T-helper 1 cell (primary cell): Measurements from ENCODE around the gene KRAS.
A peak's percentile ranks its signal among the peaks of the same experiment; 100 is the strongest.

Experiments
- DNase-seq, 5 donors: peaks; one replicate each; pipeline ENCODE4 v3.0.0-alpha.2; 2012 to 2020

Gene KRAS

GRCh38 chr12:25254271-25254880 is 3.6 kb upstream of the KRAS start:
- DNase-seq, result no peak

DNA sequence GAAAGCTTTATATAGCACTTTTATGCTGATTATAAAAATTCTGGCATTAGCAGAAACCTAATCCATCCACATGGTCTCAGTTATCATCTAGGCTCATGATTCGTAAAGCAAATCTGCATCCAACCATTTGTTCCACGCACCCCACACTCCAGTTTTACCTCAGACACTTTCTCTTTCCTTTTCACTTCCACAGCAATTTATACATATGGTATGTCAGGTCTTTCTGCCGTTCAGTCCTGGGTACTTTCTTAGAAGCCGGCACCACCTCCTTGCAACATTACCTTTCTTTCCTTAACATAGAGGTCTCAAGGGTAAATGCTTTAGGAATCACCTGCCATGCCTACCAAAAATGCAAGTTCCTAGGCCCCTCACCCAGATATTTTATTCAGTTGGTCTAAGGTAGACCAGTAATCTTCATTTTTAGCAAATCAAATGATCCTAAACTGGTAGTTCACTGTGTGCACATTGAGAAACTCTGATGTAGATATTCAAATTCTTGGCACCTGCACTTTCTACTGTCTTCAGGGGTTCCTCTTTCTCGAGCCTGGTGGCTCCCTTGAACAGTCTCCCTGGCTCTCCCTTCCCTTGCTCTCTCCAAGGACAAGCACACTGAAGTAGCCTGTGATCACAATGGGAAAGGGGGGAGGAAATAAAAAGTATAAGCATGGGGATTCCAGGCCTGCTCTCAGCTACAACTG is 2.8 kb upstream of the KRAS start:
- no peak for DNase-seq

- DNase-seq, result no peak
Measured at GRCh38 chr12:25252946-25253345, 2.2 kb upstream of the KRAS start.

DNA sequence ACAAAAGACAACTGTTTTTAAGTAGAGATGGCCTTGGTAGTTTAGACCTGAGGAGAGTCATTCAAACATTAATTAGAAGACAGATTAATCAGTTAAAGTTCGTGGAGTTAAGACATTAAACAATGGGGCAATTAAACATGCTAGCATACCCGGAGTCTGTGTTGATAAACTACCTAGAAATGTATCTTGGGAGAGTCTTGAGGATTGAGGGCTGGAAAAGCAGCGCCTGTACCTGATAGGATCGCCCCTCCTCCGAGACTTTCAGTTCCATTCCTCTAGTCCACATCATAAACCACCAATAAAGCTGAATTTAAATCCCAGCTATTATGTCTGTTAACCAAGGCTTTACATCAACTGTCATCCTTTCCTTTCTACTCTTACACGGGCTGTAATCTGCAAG is 1.0 kb upstream of the KRAS start:
- no peak for DNase-seq

DNA sequence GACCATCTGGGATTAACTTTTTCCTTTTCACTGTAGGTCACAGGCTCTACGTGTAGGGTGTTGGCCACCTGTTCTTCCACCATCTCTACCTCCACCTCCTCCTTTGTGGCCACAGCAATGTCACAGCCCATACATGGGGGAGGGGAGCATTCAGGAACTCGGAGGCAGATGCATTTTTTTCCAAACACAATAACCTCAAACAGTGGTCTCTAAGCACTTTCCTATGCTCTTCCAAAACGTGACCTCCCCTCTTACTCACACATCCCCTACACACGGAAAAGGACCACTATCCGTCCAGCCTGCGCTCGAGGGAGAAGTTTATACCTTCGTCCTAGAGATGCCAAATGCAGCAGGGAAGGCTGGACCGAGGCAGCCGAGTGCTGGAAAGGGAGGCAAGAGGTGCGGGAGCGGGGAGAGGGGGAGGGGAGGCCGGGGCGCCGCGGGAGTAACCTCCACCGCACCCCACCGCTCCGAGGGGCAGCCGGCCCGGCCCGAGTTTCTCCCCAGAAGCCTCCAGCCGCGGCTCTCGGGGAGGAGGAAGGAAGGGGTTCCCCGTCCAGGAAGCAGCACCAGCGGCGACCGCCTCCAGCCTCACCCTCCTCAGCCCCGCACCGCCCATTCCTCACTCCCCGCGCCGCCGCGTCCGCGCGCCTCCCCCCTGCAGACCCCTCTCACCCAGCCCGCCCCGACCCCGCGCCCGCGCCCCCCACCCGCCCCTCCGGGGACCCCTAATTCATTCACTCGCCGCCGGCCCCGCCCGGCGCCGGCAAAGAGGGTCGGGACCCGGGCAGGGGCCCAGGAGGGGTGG is 594 bp downstream of the KRAS start:
- peak; percentile 34 to 48 (median 43) for DNase-seq

DNA sequence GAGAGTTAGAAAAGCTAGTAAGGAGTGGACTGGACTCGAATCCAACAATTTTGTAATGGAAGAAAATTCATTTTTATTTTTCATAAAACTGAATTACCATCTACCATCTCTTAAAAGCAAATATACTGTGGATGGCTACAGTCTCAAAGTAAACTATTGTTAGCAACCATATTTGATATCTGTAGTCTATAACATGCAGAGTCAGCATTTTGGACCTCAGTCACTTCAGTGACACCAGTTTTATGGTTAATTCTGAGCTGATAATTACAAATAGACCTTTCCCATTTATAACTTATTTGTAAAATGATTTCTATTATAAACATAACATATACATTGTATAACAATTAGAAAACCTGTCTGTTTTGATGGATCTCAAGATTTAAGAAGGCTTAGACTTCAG is 2.0 kb downstream of the KRAS start:
- no peak for DNase-seq

DNA sequence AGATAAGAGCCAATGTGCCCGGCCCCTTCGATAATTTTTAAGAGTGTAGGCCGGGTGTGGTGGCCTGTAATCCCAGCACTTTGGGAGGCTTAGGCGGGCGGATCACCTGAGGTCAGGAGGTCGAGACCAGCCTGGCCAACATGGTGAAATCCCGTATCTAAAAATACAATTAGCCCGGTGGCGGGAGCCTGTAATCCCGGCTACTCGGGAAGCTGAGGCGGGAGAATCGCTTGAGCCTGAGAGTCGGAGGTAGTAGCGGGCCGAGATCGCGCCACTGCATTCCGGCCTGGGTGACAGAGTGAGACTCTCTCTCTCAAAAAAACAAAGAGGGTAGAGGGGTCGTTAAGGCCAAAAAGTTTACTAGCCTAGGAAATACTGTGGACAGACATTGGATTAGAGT is 2.6 kb downstream of the KRAS start:
- DNase-seq, result no peak

DNA sequence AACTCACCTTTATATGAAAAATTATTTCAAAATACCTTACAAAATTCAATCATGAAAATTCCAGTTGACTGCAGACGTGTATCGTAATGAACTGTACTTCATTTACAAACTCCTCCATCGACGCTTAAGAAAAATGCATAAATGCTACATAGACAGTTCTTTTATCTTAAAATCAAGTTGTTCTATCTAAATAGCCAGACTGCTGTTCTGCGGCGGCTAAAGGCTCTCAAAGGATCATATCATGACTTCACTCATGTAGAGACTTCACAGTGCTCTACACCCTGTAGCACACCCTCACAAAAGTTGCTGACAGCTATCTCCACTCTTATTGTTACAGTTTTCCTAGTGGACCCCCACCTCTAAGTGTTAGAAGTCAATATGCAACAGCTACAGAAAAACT is 5.2 kb downstream of the KRAS start:
- DNase-seq, result no peak

GRCh38 chr12:25243680-25243990 is 7.1 kb downstream of the KRAS start:
- no peak for DNase-seq

- DNase-seq, result no peak
Measured at GRCh38 chr12:25242981-25243679, 7.6 kb downstream of the KRAS start.

GRCh38 chr12:25241167-25242020 is 9.3 kb downstream of the KRAS start:
- peak in 2 of 5 donors; percentile 14 to 49 for DNase-seq

DNA sequence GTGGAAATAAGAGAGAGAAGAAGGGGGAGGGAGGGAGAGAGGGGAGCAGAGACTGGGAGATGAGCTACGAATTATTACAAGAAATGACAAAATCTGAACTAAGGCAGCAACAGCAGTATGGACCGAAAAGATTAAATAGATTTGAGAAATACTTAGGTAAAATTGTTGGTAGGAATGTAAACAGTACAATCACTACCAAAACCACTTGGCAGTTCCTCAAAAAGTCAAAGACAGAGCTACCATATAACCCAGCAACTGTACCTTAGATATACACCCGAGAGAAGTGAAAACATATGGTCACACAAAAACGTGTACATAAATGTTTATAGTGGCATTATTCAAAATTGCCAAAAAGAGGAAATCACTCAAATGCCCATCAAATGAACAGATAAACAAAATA is 14.1 kb downstream of the KRAS start:
- no peak for DNase-seq

GRCh38 chr12:25236190-25236589 is 14.5 kb downstream of the KRAS start:
- no peak for DNase-seq

GRCh38 chr12:25213338-25213737 is 37.4 kb downstream of the KRAS start:
- DNase-seq, result no peak

DNA sequence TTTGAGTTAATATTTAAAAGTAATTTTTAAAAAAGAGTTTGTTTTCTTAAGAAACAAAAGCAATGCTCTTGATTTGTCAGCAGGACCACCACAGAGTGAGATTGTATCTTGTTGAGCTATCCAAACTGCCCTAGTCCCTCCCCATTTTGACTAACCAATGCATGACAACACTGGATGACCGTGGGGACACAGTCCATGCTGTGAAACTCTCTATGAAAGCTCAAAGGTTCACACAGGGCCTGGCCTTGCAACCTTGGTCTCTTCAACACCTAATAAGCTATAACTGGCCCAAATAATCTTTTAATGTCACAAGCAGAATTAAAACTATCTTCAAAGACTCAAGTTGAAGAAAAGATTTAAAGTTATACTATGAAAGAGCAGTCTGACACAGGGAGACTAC is 42.2 kb downstream of the KRAS start:
- DNase-seq, result no peak

- DNase-seq, result no peak
Measured at GRCh38 chr12:25207846-25208245, 42.9 kb downstream of the KRAS start.

DNA sequence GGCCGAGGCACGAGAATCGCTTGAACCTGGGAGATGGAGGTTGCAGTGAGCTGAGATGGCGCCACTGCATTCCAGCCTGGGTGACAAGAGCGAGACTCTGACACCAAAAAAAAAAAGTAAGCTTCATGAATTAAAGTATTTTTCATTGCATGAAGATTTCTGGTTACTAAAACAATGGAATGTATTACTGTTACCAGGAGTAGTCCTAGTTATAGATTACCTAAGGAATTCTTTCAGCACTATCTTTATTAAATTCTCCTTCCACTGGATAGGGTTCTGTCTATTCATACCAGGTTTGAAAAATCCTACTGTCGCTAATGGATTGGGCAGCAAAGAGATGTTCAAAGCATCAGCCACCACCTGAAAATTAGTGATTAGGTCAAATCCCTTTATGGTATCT is 43.3 kb downstream of the KRAS start:
- no peak for DNase-seq

- no peak for DNase-seq
Measured at GRCh38 chr12:25202137-25202536, 48.6 kb downstream of the KRAS start.

DNA sequence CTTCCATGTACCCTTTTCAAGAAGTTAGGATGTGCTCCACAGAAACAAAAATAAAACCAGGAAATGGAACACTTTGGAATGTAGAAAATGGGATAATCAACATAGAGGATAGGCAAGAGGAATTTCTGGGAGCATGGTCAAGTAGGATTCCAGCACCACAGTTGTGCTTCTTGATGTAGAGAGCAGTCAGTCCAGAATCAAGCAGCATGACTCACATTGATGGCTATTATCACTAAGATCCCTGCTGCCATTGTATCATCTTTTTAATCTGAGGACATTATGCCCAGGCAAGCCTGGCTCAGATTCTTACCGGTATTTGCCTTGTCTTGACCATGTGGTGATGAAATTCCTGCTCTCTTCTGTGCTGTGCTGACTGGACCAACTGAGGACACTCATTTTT is 50.0 kb downstream of the KRAS start:
- DNase-seq, result no peak

- no peak for DNase-seq
Measured at GRCh38 chr12:25197608-25198007, 53.1 kb downstream of the KRAS start.

DNA sequence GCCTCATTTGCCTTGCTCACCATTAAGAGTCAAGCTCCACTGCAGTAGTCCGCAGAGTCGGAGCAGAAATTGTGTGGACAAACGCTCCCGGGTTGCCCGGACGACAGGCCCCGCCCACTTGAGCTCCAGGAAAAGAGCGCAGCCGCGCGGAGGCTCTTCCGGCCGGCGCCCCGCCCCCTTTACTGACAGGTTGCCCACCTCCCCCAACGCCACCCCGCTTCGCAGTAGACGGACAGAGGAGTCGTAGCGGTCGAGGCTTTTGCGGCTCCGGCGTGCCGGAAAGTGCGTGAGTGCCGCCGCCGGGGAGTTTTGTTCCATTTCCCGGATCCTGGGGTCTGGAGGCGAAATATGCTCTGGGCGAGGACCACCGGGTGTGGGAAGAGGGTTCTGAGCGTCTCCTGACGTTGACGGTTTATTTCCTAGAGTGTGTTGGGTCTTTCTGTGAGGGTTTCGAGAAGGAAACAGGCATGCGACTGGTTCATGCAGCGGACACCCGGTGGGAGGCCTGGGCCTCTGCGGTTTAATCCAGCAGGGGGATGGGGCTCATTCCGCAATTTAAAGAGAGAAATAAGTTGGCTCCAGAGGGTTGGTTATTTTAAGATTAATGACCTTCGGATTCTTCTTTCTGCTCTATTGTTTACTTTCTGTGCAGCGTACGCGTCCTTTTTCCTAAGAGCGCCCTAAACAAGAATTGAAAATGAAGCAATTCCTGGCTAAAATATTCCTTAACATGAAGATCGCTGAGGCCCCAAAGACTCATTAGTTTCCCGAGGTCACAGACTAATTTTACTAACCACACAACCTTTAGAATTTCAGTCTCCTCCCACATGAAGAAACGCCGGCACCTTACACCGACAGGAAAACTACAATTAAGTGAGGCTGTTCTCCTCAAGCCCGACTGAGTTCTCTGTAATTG is 55.4 kb downstream of the KRAS start, which contains the start of the genes DNAI7 and ETFRF1:
Gene DNAI7, minus strand, starts transcription at position 105 of the 916 bp plus-strand sequence. Its CDS starts 82 bp downstream, at position 23.
Gene ETFRF1, plus strand, starts transcription at position 182 of the 916 bp plus-strand sequence. CDS start 8,720 bp downstream, outside the sequence.
- DNase-seq, result peak; percentile 92 to 96 (median 94)
